CD4-positive, alpha-beta T cell treated with Interferon gamma for 1 hour (primary cell): ENCODE data around the gene POLD2.
"Not testable (repeated sequence)": the region's sequence is repeated elsewhere in the genome, so short reads cannot be mapped to it uniquely, and the experiment has no call there.

Source experiments
- DNase-seq: peaks from one replicate; pipeline ENCODE4 v3.0.0-alpha.2; 2020

Gene POLD2

DNA sequence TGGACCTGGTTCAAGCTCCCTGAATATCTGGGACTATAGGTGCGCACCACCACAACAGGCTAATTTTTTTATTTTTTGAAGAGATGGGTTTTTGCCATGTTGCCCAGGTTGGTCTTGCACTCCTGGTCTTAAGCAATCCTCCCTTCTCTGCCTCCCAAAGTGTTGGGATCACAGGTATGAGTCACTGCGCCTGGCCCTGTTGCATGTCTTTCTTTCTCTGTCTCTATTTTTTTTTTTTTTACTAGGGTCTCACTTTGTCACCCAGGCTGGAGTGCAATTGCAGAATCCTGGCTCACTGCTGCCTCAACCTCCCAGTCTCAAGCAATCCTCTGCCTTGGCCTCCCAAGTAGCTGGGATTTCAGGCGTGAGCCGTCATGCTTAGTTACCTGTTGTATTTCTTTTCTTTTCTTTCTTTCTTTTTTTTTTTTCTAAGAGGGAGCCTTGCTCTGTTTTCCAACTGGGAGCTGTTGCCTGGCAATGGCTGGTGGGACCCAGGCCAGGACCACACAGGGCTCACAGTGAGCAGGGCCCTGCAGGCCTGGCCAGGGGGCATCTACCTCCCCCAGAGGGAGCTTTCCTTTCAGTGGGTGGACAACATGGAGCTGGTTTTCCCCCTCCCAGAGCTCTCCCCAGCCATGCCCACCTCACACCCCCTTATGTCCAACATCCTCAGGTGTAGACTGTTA, 11.7 kb upstream of the POLD2 start:
- DNase-seq: no peak

DNA sequence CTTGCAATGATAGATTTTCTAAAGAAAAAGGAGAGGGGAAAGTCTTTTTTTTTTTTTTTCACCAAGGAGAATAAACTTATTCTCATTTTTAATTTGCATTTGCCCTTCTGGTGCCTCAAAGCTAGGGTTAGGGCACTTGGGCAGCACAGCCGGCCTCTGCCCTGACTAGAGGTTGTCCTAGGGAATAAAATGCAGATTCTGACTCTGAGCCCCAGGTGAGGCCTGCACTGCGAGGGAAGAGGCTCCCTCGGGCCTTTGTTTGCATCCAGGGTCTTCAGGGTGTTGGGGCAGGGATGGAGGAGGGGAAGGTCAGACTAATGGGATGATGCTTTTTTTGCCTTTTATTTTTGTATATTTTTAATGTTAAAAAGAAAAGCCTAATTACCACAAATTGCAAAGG, 9.9 kb upstream of the POLD2 start:
- no peak for DNase-seq

DNA sequence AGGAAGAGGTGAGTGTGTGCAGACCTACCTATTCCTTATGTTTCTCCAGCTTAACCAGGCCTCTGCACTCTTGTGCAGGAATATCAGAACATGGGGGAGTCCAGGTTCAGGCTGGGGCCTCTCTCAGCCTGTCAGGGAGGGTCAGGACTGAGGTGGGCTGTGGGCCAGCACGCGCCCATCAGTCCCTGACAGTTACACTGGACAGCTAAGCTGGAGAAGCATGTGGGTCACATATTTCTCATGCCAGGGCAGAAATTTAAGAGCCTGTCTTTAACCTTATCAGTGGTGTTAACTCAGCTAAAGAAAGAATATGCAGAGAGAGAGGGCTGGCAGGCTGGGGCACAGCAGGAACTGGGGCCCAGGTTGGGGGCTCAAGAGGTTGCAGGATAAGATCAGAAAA, 8.7 kb upstream of the POLD2 start:
- DNase-seq: no peak

DNA sequence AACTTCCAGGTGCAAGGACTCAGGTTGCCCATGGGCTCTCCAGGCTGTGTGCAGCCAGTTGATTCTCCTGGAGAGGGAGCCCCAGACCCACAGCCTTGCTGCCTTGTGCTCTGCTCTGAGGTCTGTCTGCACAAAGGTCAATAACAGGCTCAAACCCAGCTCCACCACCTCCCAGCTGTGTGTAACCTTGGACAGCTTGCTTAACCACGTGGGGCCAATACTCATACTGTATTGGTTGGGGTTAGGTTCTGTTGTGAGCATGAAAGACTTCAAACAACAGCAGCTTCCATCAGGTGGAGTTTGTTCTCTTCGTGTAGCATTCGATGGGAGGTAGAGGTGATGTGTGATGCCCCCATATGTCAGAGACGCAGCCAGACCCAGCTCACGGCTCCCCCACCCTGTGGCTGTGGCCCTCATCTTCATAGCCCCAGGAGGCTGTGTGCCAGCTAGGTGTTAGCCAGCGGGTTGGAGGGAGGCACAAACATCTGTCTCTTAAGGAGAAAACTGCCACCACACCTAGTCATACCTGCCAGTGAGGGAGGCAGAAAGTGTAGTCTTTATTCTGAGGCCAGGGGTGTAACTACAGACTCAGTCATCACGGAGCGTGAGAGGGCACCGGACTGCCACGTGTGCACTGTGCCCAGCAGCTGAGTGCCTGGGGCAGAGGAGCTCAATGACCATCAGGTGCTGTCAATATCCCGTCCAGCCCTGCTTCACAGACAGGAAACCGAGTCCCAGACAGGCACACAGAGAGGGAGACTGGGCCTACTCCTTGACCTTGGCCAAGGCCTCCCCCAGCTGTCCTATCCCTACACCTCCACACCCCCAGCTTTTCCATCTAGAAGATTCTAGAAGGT, 8.1 kb upstream of the POLD2 start:
- DNase-seq: no peak

DNA sequence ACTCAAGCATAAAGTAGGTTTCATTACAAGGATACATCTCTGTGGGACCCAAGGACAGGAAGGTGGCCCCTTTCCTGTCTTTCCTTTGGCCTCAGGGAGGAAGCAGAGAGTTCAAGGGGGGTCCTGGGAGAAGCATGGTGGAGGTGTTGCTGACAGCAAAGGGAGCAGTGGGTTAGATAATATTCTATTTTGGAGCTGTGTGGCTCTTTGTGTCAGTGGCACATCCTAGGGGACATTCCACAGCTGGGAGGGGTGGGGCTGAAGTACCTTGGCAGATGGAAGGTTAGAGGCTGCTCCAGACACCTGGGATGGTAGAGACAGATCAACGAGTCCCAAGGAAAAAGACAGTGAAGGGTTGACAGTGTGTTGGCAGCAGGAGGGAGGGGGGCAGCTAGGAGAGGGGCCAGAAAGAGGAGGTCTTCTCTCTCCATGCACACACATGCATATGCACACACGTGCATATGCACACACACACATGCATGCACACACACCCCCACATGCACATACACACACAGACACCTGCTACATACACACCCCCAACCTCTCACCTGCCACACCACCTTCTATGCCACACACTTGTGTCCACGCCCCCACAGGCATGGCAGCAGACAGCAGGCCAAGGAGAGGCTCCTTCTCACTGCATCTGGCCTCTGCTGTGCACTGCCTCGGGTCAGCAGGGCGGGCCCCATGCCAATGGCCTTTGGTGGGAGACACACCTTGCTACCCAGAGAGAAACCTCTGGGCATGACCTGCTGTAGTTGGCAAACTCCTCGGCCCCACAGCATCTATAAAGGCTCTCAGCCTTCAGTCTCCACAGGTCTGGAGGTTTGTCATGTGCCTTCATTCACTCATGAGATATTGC, 5.6 kb upstream of the POLD2 start:
- DNase-seq: no peak

DNA sequence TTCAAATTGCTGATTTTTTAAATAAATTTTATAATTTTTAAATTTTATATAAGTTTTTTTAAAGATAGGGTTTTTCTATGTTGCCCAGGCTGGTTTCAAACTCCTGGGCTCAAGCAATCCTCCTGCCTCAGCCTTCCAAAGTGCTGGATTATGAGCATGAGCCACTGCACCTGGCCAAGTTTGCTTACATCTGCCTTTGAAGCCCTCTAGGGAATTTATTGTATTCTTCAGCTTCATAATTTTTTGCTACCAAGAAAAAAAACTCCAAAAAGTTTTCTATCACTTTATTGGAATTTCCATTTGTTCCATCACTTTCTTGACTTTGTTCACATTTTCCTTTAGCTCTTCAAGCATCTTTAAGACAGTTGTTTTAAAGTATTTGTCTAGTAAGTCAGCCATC, 3.8 kb upstream of the POLD2 start:
- no peak for DNase-seq

DNA sequence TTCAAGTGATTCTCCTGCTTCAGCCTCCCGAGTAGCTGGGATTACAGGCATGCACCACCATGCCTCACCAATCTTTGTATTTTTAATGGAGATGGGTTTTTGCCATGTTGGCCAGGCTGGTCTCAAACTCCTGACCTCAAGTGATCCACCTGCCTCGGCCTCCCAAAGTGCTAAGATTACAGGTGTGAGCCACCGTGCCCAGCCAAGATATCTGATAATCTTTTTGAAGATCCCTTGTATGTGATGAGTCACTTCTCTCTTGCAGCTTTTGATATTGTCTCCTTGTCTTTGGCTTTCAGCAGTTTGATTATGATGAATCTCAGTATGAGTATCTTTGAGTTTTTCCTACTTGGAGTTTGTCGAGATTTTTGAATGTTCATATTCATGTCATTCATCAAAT, 3.2 kb upstream of the POLD2 start:
- DNase-seq: not testable (repeated sequence)

DNA sequence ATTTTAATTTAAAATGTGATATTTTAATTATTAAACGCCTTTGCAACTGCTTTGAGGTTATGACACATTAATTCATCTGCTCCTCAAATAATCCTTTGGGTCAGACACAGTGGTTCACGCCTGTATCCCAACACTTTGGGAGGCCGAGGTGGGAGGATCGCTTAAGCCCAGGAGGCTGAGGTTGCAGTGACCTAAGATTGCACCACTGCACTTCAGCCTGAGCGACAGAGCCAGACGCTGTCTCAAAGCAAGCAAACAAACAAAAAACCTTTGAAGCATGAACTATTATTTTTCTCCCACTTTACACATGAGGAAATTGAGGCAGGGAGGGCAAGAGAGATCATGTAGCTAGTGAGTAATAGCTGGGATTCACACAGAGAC, 1.5 kb upstream of the POLD2 start:
- DNase-seq: no peak

DNA sequence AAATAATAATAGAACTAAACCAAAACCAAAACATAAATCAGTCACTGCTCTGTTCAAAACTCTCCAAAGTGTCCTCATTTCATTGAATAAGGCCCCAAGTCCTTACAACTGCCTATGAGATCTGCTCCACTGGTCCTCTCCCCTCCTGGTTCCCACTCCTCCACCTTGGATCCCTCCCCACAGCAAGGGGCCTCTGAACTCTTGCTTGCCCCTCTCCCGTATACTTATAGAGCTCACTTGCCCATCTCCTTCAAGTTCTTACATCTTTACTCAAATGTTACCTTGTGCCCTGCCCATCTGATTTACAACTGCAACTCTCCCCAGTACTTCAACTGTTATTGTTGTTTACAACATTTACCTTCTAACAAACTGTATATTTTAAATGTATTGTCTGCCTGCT, 819 bp downstream of the POLD2 start:
- DNase-seq: no peak

DNA sequence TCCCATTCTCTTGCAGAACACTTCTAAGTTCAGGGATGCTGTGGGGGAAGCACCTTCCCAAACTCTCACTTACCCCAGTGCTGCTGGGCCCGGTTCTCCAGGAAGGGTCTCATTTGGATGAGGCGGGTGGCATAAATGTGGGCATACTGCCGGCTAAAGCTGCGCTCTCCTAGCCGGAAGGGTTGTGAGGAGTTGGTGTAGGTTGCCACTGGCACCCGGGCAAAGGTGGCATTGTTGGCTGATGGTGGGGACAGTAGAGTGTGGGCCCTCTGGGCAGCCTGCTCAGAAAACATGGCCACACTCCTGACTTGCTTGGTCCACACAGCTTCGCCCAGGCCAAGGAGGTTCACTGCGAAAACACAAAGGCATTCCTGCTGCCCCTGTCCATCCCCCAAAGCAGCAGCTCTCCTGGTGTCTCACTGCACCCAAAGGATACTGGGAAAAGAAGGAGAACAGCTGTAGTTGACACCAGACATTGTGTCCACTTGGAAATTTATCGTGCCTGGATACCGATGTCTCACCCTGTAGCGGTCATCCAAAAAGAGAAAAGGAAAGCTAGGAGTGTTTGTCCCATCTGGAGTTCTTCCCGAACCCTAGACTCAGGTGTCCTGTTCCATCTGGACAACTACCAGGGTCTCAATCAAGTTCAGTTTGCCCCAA, 1.5 kb downstream of the POLD2 start:
- no peak for DNase-seq

DNA sequence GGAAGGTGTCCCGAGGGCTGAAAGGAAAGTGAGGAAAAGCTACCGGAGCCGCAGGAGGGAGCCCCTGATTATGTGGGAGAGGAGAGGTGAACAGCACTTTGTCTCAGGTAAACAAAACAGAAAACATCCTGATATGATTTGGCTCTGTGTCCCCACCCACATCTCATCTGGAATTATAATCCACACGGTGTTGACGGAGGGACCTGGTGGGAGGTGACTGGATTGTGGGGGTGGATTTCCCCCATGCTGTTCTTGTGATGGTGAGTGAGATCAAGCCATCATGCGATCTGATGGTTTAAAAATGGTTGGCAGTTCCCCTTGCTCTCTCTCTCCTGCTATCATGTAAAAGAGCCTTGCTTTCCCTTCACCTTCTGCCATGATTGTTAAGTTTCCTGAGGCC, 3.0 kb downstream of the POLD2 start:
- no peak for DNase-seq

DNA sequence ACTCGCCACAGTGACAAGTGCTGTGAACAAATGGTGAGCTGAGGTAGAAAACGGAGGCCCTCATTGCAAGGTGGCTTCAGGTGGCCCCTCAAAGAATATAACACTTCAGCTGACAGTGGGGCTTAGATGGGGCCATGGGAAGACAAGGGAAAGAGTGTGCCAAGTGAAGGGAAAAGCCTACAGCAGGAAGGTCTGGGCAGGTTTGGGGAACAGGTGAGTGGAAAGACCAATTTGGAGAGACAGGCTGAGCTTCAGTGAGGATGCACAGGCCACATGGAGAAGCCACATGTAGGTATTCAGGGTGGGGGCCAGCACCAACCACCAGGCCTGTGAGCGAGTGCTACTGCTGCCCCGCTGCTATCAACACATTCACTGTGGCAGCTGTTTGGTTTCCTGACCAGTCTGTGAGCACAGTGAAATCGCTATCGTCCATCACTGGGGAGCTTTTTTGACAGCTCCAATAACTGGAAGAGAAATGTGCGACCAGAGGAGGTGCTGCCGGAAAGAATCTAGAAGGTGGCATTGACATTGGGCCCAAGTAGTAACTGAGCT, 3.4 kb downstream of the POLD2 start:
- no peak for DNase-seq

DNA sequence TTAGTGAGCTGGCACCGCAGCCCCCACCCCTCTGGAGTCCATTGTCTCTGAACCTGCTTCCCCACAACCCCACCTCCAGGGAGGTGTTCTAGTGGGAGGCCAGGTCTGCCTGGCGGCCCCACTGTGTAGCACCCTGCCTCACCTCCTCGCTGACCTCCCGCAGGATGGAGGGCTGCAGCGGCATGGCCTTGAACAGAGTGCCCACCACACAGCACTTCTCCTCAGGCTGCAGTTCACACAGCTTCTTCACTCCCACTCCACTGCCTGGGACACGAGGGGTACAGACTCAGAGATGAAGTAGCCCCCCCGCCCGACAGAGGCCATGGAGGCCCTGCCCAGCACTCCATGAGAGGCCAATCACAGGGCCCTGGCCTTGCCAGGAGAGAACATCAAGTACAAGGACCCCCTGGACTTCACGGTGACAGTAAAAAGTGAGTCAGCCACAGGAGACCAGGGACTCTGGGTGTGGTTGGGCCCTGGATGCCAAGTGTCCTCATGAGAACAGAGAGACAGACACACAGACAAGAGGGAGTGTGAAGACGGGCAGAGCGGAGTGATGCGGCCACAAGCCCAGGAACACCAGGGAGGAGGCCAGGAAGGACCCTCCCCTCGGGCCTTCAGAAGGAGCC, 5.4 kb downstream of the POLD2 start:
- DNase-seq: no peak

DNA sequence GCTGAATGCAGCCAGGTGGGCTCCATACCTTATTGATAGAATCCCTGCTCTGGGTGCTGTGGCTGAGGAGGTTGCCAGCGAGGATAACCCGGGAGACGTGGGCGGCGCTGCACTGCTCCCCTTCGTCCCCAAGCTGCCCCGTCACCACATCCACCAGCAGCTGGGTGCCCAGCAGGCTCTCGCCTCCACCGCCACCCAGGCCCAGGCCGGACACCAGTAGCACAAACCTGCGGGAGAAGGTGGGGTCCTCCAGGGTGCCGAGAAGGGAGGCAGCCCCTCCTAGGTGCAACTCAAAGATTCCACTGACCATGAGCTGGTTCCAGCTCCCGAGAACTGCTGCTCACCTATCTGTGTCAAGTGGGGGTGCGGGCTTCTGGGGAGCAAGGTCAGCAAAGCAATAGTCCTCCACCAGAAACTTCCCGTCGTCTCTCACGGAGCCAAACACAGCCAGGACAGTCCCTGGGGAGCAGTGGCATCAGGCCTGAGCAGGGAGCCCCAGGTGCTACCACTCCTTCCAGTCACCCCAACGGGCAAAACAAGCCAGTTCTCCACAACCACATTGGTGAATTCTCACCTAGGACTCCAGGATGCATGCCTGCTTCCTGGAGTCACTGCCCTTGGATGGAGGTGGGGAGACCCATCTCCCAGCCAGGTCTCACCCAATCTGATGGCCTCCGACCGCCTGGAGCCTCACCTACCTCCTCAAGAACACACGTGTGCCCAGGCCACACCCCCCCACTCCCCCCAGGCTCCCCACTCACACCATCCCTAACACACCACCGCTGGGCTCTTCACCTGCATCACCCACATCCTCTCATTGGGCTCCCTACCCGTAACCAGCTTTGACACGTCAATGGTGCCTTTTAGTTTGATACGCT, 6.3 kb downstream of the POLD2 start:
- DNase-seq: no peak

DNA sequence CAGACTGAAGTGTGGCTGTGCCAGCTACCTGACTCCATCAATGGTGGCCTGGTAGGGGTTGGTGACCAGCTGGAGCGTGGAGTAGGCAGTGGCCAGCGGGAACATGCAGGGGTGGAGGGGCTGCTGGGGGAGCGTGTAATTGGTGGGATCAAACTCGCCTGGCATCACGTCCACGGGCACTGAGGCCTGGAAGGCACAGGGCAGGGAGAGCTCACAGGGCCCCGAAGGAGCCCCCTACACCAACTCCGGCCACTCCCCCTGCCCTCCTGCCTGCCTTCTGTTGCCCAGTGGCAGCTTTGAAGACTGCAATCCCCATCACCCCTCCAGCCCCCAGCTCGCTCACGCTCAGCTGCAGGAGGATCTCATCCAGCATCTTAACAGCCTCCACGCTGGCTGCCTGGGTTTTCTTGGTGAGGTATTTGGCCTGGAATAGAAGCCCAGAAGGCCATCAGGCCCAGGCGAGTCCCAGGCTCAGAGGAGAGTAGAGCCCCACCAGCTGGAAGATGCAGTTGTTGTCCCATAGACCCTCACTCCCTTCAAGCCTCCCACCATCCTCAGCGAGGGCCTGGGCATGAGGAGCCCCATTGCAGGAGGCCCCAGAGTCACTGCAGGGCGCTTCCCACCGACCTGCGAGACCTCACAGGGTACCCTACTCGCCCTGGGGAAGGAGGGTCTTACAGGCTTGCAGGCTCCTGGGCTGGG, 7.1 kb downstream of the POLD2 start:
- DNase-seq: no peak

DNA sequence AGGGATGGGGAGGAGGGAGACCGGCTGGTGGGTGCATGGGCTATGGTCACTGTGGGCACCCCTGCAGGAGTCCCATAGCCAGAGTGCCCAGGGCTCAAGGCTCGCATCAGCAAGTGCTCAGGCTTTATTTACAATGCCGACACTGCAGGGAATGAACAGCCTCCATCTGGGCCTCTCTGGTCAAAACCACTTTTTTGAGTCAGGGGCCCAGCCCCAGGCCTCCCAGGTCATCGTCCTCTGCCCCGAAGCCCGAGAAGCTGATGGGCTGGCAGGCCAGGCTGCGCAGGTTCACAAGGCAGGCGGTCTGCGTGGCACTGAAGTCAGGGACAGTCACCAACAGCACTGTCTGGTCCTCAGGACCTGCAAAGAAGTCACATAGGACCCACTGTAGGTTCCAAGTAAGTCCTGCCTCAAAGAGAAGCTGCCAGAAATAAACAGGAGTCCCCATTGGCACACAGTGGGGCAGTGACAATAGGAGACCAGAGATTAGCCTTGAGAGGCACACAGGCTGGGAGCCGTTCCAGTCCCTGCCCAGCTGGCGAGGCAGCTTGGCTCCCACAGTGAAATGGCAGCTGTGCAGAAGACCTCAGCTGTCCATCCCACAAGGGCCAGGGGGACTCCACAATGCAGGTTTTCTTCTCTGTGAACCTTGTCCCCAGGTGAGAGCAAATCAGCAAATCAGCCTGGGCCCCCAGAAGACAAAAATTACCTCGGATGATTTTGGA, 8.6 kb downstream of the POLD2 start:
- no peak for DNase-seq

DNA sequence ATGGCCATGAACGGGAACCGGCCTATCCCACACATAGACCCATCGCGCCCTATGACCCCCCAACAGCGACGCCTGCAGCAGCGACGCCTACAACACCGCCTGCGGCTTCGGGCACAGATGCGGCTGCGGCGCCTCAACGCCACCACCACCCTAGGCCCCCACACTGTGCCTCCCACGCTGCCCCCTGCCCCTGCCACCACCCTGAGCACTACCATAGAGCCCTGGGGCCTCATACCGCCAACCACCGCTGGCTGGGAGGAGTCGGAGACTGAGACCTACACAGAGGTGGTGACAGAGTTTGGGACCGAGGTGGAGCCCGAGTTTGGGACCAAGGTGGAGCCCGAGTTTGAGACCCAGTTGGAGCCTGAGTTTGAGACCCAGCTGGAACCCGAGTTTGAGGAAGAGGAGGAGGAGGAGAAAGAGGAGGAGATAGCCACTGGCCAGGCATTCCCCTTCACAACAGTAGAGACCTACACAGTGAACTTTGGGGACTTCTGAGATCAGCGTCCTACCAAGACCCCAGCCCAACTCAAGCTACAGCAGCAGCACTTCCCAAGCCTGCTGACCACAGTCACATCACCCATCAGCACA, 9.5 kb downstream of the POLD2 start:
- no peak for DNase-seq

DNA sequence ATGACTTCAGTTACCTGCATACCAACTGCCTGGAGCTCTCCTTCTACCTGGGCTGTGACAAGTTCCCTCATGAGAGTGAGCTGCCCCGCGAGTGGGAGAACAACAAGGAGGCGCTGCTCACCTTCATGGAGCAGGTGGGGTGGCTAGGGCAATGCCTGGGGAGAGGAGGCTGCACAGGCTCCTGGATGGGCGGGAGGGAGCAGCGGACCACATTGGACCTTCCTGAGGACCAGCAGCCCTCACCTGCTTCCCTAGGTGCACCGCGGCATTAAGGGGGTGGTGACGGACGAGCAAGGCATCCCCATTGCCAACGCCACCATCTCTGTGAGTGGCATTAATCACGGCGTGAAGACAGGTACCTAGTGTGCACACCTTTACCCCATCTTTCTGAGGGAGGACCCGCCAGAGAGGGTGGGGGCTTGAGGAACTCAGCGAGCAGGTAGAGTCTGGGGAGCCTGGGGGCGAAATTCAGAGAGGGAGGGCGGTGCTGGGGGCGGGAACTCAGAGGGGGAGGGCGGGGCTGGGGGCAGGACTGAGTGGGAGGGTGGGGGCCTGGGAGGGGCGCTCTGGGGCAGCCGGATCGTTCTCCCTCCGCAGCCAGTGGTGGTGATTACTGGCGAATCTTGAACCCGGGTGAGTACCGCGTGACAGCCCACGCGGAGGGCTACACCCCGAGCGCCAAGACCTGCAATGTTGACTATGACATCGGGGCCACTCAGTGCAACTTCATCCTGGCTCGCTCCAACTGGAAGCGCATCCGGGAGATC, 10.2 kb downstream of the POLD2 start:
- DNase-seq: no peak
